ENCODE measurements around the gene NAPA.

Gene NAPA

GRCh38 chr19:47497821-47498520 is 16.9 kb downstream of the NAPA start:
- H3K4ac ChIP-seq (ENCODE audit: low read length) = no peak overlapping the region
- no peak overlapping the region for H2BK5ac ChIP-seq (ENCODE audit: low read length)
- no peak overlapping the region for H2BK120ac ChIP-seq (ENCODE audit: low read depth, low read length)
- no peak overlapping the region for H3K23ac ChIP-seq (ENCODE audit: low read depth, low read length, poor library complexity)
- H3K27me3 ChIP-seq (ENCODE audit: control insufficient read depth in 3 of 3, insufficient read depth in 3 of 3, low read depth in 1 of 3, low read length in 3 of 3) = no peaks in the 10 kb centered on the region
- H4K91ac ChIP-seq (ENCODE audit: low read depth, low read length, poor library complexity) = no peak overlapping the region
- H3K4me1 ChIP-seq (ENCODE audit: control insufficient read depth in 2 of 2, insufficient read depth in 1 of 2, low read depth in 1 of 2, low read length in 2 of 2) = no peaks in the 10 kb centered on the region
- H3K14ac ChIP-seq (ENCODE audit: low read length) = no peak overlapping the region
- WGBS, 2 donors (ENCODE audit: extremely low coverage in 2 of 2, insufficient read length in 2 of 2, insufficient replicate concordance in 1 of 2) = no CpG with 5 or more reads among the region's 14 CpGs
- H3K27ac ChIP-seq (replicated peaks; ENCODE audit: low read length) = no peak overlapping the region
- DNase-seq (ENCODE audit: low spot score) = no peak
- H3K9me3 ChIP-seq (replicated peaks in 1 of 2; ENCODE audit: control insufficient read depth in 2 of 2, insufficient read depth in 1 of 2, low read depth in 1 of 2, low read length in 2 of 2) = no peaks in the 10 kb centered on the region
- H2BK12ac ChIP-seq (ENCODE audit: low read length) = peak overlapping the region; percentile 65
- no peak overlapping the region for H2AFZ ChIP-seq (ENCODE audit: low read length)
- no peak overlapping the region for H3K4me2 ChIP-seq (ENCODE audit: insufficient read depth, low read length, poor library complexity, severe bottlenecking)
- H3K9ac ChIP-seq (ENCODE audit: low read depth, low read length, poor library complexity) = no peak overlapping the region
- H3K4me3 ChIP-seq (ENCODE audit: low read length in 2 of 2) = no peak overlapping the region
- no peak overlapping the region for H3K18ac ChIP-seq (ENCODE audit: low read length)
- peaks cover 11 to 59% of the 10 kb centered on the region in 2 donors for H3K36me3 ChIP-seq (replicated peaks in 1 of 2; ENCODE audit: control insufficient read depth in 2 of 2, insufficient read depth in 2 of 2, low read length in 2 of 2)
- H2BK15ac ChIP-seq (ENCODE audit: low read length) = no peak overlapping the region
- no peak overlapping the region for H4K8ac ChIP-seq (ENCODE audit: low read depth, low read length)
- H3K79me1 ChIP-seq (ENCODE audit: low read depth, low read length) = peaks cover 14% of the 10 kb centered on the region
- H2AK5ac ChIP-seq (ENCODE audit: low read depth, low read length) = no peak overlapping the region

- Histone ChIP-seq H3K36me3 (replicated peaks in 1 of 2; ENCODE audit: control insufficient read depth in 2 of 2, insufficient read depth in 2 of 2, low read length in 2 of 2) (peaks cover 11 to 56% of the 10 kb centered on the region in 2 donors), H2BK12ac (ENCODE audit: low read length) (no peak overlapping the region), H2AK5ac (ENCODE audit: low read depth, low read length) (no peak overlapping the region), H3K27ac (replicated peaks; ENCODE audit: low read length) (no peak overlapping the region), H3K4me1 (ENCODE audit: control insufficient read depth in 2 of 2, insufficient read depth in 1 of 2, low read depth in 1 of 2, low read length in 2 of 2) (no peaks in the 10 kb centered on the region), H3K4me3 (ENCODE audit: low read length in 2 of 2) (no peak overlapping the region), H3K4ac (ENCODE audit: low read length) (no peak overlapping the region), H2BK15ac (ENCODE audit: low read length) (no peak overlapping the region), H3K9me3 (replicated peaks in 1 of 2; ENCODE audit: control insufficient read depth in 2 of 2, insufficient read depth in 1 of 2, low read depth in 1 of 2, low read length in 2 of 2) (no peaks in the 10 kb centered on the region), H2BK120ac (ENCODE audit: low read depth, low read length) (no peak overlapping the region), H3K27me3 (ENCODE audit: control insufficient read depth in 3 of 3, insufficient read depth in 3 of 3, low read depth in 1 of 3, low read length in 3 of 3) (no peaks in the 10 kb centered on the region), H3K9ac (ENCODE audit: low read depth, low read length, poor library complexity) (no peak overlapping the region), H3K79me1 (ENCODE audit: low read depth, low read length) (peaks cover 20% of the 10 kb centered on the region), H4K91ac (ENCODE audit: low read depth, low read length, poor library complexity) (no peak overlapping the region), H3K23ac (ENCODE audit: low read depth, low read length, poor library complexity) (peak overlapping the region; percentile 39), H3K14ac (ENCODE audit: low read length) (no peak overlapping the region), H2AFZ (ENCODE audit: low read length) (no peak overlapping the region), H2BK5ac (ENCODE audit: low read length) (no peak overlapping the region), H3K4me2 (ENCODE audit: insufficient read depth, low read length, poor library complexity, severe bottlenecking) (no peak overlapping the region), H3K18ac (ENCODE audit: low read length) (no peak overlapping the region), H4K8ac (ENCODE audit: low read depth, low read length) (no peak overlapping the region)
- no CpG with 5 or more reads among the region's 23 CpGs for WGBS, 2 donors (ENCODE audit: extremely low coverage in 2 of 2, insufficient read length in 2 of 2, insufficient replicate concordance in 1 of 2)
- DNase-seq (ENCODE audit: low spot score) = no peak
Measured at GRCh38 chr19:47497050-47497766, 17.7 kb downstream of the NAPA start.

GRCh38 chr19:47495478-47496372 is 19.1 kb downstream of the NAPA start:
- Histone ChIP-seq H3K4me2 (ENCODE audit: insufficient read depth, low read length, poor library complexity, severe bottlenecking) (no peak overlapping the region), H2BK15ac (ENCODE audit: low read length) (no peak overlapping the region), H3K9ac (ENCODE audit: low read depth, low read length, poor library complexity) (peak overlapping the region; percentile 44), H3K4ac (ENCODE audit: low read length) (peak overlapping the region; percentile 23), H3K36me3 (replicated peaks in 1 of 2; ENCODE audit: control insufficient read depth in 2 of 2, insufficient read depth in 2 of 2, low read length in 2 of 2) (peaks cover 14 to 60% of the 10 kb centered on the region in 2 donors), H3K4me3 (ENCODE audit: low read length in 2 of 2) (no peak overlapping the region), H2BK5ac (ENCODE audit: low read length) (peak overlapping the region; percentile 87), H3K4me1 (ENCODE audit: control insufficient read depth in 2 of 2, insufficient read depth in 1 of 2, low read depth in 1 of 2, low read length in 2 of 2) (no peaks in the 10 kb centered on the region), H3K18ac (ENCODE audit: low read length) (peak overlapping the region; percentile 57), H2BK120ac (ENCODE audit: low read depth, low read length) (no peak overlapping the region), H4K8ac (ENCODE audit: low read depth, low read length) (no peak overlapping the region), H2AFZ (ENCODE audit: low read length) (no peak overlapping the region), H3K27me3 (ENCODE audit: control insufficient read depth in 3 of 3, insufficient read depth in 3 of 3, low read depth in 1 of 3, low read length in 3 of 3) (no peaks in the 10 kb centered on the region), H3K79me1 (ENCODE audit: low read depth, low read length) (peaks cover 25% of the 10 kb centered on the region), H3K23ac (ENCODE audit: low read depth, low read length, poor library complexity) (no peak overlapping the region), H2AK5ac (ENCODE audit: low read depth, low read length) (no peak overlapping the region), H3K27ac (replicated peaks; ENCODE audit: low read length) (no peak overlapping the region), H3K14ac (ENCODE audit: low read length) (peak overlapping the region; percentile 21), H2BK12ac (ENCODE audit: low read length) (no peak overlapping the region), H4K91ac (ENCODE audit: low read depth, low read length, poor library complexity) (no peak overlapping the region), H3K9me3 (replicated peaks in 1 of 2; ENCODE audit: control insufficient read depth in 2 of 2, insufficient read depth in 1 of 2, low read depth in 1 of 2, low read length in 2 of 2) (no peaks in the 10 kb centered on the region)
- no CpG with 5 or more reads among the region's 17 CpGs for WGBS, 2 donors (ENCODE audit: extremely low coverage in 2 of 2, insufficient read length in 2 of 2, insufficient replicate concordance in 1 of 2)
- no peak for DNase-seq (ENCODE audit: low spot score)
